HK-2 (cell line): ENCODE data around the gene MCOLN2.

ENCODE experiments used
- DNase-seq: peaks from one replicate; pipeline ENCODE4 v3.0.0-alpha.2; 2018; ENCODE audit not compliant: unreplicated experiment

Gene MCOLN2

DNA sequence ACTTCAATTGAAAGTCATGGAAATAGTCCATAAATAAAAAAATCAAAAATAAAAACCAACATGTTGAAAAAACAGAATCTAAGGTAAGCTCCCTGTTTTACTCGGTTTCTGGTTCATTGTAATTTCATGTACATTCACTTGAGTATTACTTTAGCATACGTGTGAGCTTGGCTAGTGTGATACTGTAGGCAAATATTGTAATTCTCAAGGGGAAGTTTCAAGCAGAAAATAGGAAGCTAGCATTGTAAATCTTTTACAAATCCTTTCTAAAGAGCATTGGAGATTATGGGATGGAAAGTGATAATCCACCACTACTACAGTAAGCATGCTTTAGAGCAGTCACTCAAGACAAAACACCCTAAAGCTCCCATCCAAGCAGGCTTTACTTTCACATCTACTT lies 100.6 kb downstream of the MCOLN2 start:
- DNase-seq = no peak

GRCh38 chr1:84892705-84893618 lies 104.0 kb downstream of the MCOLN2 start, which contains the start of gene LPAR3:
Gene LPAR3 (minus strand): TSS chr1:84893206. CDS start chr1:84866120, 27,086 bp downstream.
- peak; percentile 36 for DNase-seq

DNA sequence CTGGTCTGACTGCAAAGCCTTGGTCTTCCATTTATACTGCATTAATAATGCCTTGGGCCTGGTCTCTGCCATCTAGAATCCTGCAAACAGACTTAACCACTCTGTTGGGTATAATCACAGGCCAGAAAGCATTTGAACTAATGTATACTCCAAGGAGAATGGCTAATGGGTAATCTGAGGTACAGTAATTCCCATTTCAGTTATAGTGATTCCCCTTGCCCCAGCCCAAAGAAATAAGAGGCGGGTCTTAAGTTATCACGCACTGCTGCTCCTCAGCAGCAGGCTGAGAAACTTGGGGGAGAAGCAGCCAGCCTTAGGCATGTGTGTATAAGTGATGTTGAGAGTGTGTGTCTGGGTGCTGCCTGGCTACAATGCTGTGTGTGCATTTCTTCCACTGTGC lies 106.3 kb downstream of the MCOLN2 start:
- DNase-seq = no peak

DNA sequence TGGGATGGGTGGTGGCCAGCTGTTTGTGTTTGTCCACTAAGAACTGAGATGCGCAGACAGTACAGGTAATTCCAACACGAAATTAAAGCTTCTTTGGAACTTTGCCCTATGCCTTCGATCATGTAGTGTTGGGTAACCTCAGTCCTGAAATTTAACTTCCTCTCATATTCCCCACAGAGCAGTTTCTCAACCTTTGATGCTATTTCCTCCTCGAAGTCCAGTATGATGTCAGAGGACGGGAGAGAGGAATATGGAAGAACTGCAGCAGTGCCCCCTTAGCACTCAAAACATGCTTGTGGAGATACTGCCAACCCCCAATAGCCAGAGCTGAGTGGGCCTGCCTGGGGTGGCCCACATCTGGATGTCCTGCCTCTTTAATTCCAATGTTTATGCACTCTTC lies 107.5 kb downstream of the MCOLN2 start:
- DNase-seq = no peak

DNA sequence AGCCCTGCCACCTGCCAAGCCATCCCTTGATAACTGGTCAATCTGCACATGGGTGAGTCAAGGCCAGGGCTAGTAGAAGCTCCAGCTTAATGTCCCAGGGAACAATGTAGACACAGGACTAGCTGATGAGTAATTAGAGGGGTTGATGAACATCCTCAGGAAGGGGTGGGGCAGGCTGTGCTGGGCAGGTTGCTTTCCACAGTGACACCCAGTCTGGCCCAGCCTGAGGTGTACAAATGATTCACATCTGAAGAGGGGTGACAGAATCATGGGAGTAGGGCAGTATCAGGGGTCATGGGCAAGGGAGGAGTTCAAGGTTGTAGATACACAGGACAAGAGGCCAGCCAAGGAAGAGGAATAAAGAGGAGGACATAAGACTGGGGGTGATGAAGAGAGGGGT lies 108.2 kb downstream of the MCOLN2 start:
- DNase-seq = no peak

- DNase-seq = no peak
Observed at GRCh38 chr1:84887261-84887934, 109.5 kb downstream of the MCOLN2 start.

DNA sequence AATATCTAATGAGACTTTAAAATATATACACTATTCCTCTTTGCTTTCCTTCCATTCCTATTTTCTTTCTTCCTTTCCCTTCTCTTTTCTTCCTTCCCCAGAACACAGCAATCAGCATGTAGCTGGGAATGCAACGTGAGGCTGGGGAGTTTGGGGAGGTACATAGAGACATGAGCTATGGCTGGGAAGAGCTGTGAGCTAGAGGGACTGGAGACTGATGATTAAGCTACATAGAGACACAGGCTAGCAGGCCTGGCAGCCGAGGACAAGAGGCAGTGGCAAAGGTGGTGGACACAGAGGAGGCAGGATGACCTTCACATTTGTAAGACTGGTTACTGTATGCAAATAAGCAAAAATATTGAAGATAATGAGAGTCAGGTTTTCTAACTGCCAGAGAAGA lies 111.4 kb downstream of the MCOLN2 start:
- no peak for DNase-seq

GRCh38 chr1:84884671-84885389 lies 112.1 kb downstream of the MCOLN2 start:
- no peak for DNase-seq

GRCh38 chr1:84883286-84883685 lies 113.6 kb downstream of the MCOLN2 start:
- DNase-seq = no peak

- DNase-seq = no peak
Observed at GRCh38 chr1:84877592-84877991, 119.3 kb downstream of the MCOLN2 start.

- no peak for DNase-seq
Observed at GRCh38 chr1:84876353-84876752, 120.6 kb downstream of the MCOLN2 start.
